C4-2B (cell line): ENCODE results near the gene DGKD.
"Not testable (repeated sequence)": the region's sequence is repeated elsewhere in the genome, so short reads cannot be mapped to it uniquely, and the experiment has no call there.

Experiments
- H3K27ac ChIP-seq: fragments of 450-650 bp; 2 replicates; pipeline ENCODE4 v1.5.1; 2017
- ZFX ChIP-seq: fragments of 450-650 bp; IDR thresholded peaks from 2 replicates; pipeline ENCODE4 v1.6.1; 2017
- TF ChIP-seq, protein P1 (sequence below): fragments of 450-650 bp; conservative IDR thresholded peaks from 2 replicates; pipeline ENCODE4 v1.5.1; 2017; ENCODE audit warnings: mild to moderate bottlenecking

The DGKD gene

DNA sequence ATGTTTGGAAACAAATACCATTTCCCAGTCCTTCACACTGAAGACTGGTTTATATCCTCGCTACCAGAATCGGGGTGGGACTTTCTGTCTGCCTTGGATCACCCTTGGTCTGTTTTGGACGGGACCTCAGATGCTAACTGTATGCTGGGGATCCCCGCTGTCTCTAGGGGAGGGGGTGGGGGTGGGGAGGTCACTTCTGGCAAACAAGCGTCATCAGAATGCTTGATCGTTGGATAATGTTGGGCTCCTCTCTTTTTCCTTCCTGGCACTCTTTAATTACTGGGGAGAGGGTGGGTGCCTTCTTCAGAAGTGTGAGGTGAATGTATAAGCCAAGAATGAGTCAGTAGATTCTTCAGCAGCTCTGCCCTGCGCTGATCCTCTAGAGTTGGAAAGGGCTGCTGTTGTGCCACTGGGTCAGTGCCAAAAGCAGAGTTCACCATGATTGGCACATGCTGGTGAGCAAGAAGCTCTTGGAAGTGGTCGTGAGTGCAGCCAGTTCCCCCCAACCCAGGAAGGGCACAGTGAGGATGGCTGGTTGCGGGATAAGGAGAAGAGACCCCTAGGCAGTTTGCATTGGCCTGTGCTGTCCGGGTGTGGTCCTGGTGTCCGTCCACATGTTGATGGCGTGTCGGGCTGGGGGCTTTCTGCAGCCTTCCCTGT lies 32.2 kb downstream of the DGKD start:
- H3K27ac ChIP-seq, result no peak overlapping the region
- no peak for TF ChIP-seq ZFX
- TF ChIP-seq, protein P1, sequence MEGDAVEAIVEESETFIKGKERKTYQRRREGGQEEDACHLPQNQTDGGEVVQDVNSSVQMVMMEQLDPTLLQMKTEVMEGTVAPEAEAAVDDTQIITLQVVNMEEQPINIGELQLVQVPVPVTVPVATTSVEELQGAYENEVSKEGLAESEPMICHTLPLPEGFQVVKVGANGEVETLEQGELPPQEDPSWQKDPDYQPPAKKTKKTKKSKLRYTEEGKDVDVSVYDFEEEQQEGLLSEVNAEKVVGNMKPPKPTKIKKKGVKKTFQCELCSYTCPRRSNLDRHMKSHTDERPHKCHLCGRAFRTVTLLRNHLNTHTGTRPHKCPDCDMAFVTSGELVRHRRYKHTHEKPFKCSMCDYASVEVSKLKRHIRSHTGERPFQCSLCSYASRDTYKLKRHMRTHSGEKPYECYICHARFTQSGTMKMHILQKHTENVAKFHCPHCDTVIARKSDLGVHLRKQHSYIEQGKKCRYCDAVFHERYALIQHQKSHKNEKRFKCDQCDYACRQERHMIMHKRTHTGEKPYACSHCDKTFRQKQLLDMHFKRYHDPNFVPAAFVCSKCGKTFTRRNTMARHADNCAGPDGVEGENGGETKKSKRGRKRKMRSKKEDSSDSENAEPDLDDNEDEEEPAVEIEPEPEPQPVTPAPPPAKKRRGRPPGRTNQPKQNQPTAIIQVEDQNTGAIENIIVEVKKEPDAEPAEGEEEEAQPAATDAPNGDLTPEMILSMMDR, result no peak

DNA sequence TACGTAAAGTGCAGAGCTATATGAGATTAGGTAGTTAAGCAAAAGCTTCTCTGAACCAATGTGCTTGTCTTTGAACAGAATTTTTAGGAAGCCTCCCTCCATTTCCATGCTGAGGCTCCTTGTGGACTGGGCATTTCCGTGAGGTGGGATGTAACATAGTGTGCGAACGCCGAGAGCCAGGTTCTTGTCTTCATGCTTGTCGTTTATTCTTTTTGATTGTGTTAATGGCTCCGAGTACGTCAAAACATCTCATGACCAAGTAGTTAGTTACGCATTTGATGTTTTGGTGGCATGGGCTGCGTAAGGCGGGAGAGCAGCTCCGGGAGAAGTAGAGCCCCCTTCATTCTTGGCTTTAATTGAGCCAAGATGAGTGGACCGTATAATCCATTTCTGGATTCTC lies 32.9 kb downstream of the DGKD start:
- no peak for TF ChIP-seq ZFX
- TF ChIP-seq, protein P1, result no peak
- no peak overlapping the region for H3K27ac ChIP-seq

DNA sequence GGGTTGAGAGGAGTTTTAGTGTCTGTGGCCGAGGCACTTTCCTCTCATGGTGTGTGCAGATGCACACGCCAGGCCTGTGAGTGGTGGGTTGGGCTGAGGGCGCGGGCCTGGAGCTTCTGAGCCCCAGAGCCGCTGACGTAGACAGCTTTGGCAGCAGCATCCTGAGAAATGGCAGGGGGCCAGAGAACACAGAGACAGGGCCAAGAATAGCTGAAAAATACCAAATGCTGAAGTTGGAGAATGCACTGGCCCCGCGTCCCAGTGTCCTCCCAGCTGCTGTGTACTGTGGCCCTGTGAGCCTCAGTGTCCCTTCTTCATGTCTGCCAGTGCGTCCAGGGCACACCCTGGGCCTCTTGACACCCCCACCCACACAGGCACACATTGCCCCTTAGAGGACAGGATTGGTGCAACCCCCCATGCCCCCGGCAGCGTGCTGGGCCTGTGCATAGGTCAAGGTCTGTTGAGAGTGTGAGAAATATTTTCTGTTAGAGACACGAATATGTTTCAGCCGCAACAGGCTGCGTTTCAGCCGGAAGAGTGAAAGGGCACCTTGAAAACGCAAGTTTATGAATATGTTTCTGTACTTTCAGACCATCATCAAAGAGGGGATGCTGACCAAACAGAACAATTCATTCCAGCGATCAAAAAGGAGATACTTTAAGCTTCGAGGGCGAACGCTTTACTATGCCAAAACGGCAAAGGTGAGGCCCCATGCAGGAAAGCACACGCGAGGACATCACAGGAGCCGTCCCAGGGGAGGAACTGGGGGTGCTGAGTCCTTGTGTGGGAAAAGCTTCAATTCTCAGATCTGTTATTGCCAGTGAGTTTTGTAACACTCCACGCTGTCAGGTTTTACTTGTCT lies 33.6 kb downstream of the DGKD start:
- no peak for TF ChIP-seq ZFX
- TF ChIP-seq, protein P1, result no peak
- H3K27ac ChIP-seq, result peak overlapping the region; percentile 21; the same call in 1 of the 2 replicates

DNA sequence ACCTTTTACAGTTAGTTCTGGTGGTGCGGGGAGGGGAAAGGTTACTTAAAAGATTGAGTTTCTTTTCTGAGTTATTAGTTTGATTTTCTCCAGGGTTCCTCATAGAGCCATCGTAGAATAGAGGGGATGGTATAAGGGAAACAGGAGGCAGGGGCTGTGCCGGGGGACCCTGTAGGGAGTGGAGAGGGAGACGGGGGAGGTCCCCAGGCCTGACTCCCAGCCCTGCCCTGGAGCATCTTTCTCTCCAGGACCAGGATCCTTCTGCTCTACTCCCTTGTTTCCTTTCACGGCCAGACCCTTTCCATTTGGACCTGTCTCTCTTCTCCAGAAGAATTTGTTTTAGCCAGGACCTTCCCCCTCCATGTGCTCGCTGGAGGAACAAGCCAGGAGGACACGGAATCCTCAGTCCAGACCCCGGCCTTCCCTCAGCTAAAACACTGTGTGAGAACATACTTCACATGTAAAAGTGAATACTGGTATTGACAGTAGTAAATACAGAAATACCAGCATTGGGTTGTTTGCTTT lies 35.4 kb downstream of the DGKD start:
- H3K27ac ChIP-seq, result no peak overlapping the region
- TF ChIP-seq, protein P1, result no peak
- TF ChIP-seq ZFX, result no peak

DNA sequence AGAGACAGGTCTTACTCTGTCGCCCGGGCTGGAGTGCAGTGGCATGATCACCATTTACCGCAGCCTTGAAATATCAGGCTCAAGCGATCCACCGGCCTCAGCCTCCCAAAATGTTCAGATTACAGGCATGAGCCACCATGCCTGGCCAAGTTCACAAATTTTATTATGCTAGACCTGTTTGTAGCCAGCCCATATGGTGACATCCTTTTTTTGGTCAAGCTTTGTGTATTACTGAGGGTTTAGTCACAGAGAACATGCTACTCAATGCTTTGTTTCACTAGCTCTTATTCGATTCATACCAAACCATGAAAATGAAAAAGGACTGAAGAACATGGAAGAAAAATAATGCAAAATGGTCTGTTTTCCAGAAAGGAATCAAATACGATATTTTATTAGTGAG lies 41.4 kb downstream of the DGKD start:
- TF ChIP-seq, protein P1, result no peak
- TF ChIP-seq ZFX, result no peak
- H3K27ac ChIP-seq, result no peak overlapping the region

DNA sequence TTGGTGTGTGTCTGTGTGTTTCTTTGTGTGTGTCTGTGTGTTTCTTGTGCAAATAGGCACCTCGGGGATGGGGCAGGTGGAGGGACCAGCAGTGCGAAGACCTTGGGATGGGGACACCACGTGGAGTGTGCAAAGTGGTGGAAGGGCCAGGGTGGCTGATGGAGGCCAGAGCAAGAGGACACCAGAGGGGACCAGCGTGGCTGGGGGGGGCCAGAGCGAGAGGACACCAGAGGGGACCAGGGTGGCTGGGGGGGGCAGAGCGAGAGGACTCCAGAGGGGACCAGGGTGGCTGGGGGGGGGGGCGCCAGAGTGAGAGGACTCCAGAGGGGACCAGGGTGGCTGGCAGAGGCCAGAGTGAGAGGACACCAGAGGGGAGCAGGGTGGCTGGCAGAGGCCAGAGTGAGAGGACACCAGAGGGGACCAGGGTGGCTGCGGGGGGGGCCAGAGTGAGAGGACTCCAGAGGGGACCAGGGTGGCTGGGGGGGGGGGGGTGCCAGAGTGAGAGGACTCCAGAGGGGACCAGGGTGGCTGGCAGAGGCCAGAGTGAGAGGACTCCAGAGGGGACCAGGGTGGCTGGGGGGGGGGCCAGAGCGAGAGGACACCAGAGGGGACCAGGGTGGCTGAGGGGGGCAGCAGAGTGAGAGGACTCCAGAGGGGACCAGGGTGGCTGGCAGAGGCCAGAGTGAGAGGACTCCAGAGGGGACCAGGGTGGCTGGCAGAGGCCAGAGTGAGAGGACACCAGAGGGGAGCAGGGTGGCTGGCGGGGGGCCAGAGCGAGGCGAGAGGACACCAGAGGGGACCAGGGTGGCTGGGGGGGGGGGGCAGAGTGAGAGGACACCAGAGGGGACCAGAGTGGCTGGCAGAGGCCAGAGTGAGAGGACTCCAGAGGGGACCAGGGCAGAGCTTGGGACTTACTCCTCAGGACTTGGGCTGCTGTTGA lies 42.7 kb downstream of the DGKD start:
- H3K27ac ChIP-seq, result not testable (repeated sequence)
